ENCODE measurements around the gene NHS. TPM values are rescaled to one million over a fixed set of nuclear protein-coding genes. Genes with fewer than 3 reads are reported as not detected.

NHS gene
- total RNA-seq, 1 donor from 2014 or later: 6.6 TPM

DNA sequence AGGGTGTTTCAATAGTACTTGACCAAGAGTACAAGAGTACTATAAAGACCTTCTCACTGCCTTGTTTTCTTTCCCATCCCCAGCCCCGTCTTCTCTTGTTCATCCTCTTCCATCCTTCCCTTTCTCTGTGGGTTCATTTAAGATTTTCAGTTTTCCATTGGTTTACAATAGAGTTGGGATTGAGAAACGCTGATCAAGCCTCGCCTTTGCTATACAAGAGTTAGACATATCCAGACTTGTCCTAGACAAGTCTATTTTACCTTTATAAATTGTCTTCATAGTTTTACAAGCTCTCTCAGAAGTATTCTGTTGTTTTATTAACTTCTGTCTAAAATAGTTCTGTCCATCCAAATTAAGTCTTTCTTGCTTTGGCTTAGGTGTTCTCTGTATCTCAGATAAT is 332.7 kb downstream of the NHS start:
- Histone ChIP-seq H3K79me2 (ENCODE audit: insufficient read depth, low read length) (no peaks in the 10 kb centered on the region), H3K4me1 (ENCODE audit: insufficient read depth, low read length) (no peaks in the 10 kb centered on the region), H3K4me2 (ENCODE audit: low read length) (no peak overlapping the region), H3K36me3 (ENCODE audit: insufficient read depth, low read length) (no peaks in the 10 kb centered on the region), H2AFZ (ENCODE audit: low read depth, low read length) (no peak overlapping the region), H3K9ac (ENCODE audit: low read length) (no peak overlapping the region), H3K9me3 (ENCODE audit: insufficient read depth, low read depth, low read length) (no peaks in the 10 kb centered on the region), H3K27me3 (ENCODE audit: insufficient read depth, low read length) (no peaks in the 10 kb centered on the region), H4K20me1 (ENCODE audit: insufficient read depth, low read length) (no peaks in the 10 kb centered on the region), H3K27ac (ENCODE audit: low read depth, low read length) (no peak overlapping the region), H3K4me3 (ENCODE audit: insufficient read depth, low read depth, low read length) (no peak overlapping the region)
- H3K27ac Mint-ChIP-seq (ENCODE audit: unreplicated experiment): no peak overlapping the region
- DNase-seq (ENCODE audit: low read depth) (no peak), FAIRE-seq (peak; percentile 69)
- no peaks in the 10 kb centered on the region for H3K9me3 Mint-ChIP-seq (ENCODE audit: unreplicated experiment)
- no peaks in the 10 kb centered on the region for H3K27me3 Mint-ChIP-seq (ENCODE audit: low read depth, unreplicated experiment)
- H3K4me1 Mint-ChIP-seq (ENCODE audit: low read depth, unreplicated experiment): peaks cover 16% of the 10 kb centered on the region
- TF ChIP-seq EZH2 (IDR thresholded peaks at IDR 0.05; ENCODE audit: insufficient read depth, low read length): no peak
- TF ChIP-seq, protein P1, sequence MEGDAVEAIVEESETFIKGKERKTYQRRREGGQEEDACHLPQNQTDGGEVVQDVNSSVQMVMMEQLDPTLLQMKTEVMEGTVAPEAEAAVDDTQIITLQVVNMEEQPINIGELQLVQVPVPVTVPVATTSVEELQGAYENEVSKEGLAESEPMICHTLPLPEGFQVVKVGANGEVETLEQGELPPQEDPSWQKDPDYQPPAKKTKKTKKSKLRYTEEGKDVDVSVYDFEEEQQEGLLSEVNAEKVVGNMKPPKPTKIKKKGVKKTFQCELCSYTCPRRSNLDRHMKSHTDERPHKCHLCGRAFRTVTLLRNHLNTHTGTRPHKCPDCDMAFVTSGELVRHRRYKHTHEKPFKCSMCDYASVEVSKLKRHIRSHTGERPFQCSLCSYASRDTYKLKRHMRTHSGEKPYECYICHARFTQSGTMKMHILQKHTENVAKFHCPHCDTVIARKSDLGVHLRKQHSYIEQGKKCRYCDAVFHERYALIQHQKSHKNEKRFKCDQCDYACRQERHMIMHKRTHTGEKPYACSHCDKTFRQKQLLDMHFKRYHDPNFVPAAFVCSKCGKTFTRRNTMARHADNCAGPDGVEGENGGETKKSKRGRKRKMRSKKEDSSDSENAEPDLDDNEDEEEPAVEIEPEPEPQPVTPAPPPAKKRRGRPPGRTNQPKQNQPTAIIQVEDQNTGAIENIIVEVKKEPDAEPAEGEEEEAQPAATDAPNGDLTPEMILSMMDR (IDR thresholded peaks at IDR 0.05; ENCODE audit: insufficient read depth, low read depth, low read length): no peak
- no peaks in the 10 kb centered on the region for H3K36me3 Mint-ChIP-seq (ENCODE audit: low read depth, unreplicated experiment)
- no peak overlapping the region for H3K4me3 Mint-ChIP-seq (ENCODE audit: unreplicated experiment)

DNA sequence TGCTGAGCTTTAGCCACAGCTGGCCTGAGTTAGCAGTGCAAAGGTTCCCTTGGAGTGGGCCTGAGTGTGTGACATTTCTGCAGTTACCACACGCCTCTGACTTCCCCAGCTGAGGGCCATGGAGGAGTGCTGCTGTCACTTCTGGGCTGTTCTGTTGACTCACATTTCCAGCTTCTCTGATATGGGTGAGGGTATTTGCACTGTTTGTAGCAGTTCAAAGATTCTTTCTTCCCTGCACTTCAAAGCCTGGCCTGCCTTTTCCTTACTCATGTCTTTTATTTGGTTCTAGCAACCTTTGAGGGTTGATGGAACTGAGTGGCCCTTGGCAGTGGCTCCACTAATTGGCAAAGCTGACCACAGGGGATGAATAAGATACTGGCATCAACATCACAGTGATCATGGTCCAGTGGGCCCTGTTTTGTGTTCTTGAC is 335.9 kb downstream of the NHS start:
- no peak overlapping the region for H2AFZ ChIP-seq (ENCODE audit: low read depth, low read length)
- no peak overlapping the region for H3K27ac Mint-ChIP-seq (ENCODE audit: unreplicated experiment)
- no peaks in the 10 kb centered on the region for H3K36me3 ChIP-seq (ENCODE audit: insufficient read depth, low read length)
- no peak for TF ChIP-seq EZH2 (IDR thresholded peaks at IDR 0.05; ENCODE audit: insufficient read depth, low read length)
- TF ChIP-seq, protein P1 (IDR thresholded peaks at IDR 0.05; ENCODE audit: insufficient read depth, low read depth, low read length): no peak
- H3K27me3 Mint-ChIP-seq (ENCODE audit: low read depth, unreplicated experiment): no peaks in the 10 kb centered on the region
- peak; percentile 9 for DNase-seq (ENCODE audit: low read depth)
- no peak overlapping the region for H3K4me3 Mint-ChIP-seq (ENCODE audit: unreplicated experiment)
- no peak overlapping the region for H3K4me2 ChIP-seq (ENCODE audit: low read length)
- H3K4me1 Mint-ChIP-seq (ENCODE audit: low read depth, unreplicated experiment): peaks cover 16% of the 10 kb centered on the region
- H3K4me1 ChIP-seq (ENCODE audit: insufficient read depth, low read length): no peaks in the 10 kb centered on the region
- H3K36me3 Mint-ChIP-seq (ENCODE audit: low read depth, unreplicated experiment): no peaks in the 10 kb centered on the region
- no peak overlapping the region for H3K27ac ChIP-seq (ENCODE audit: low read depth, low read length)
- FAIRE-seq: peak; percentile 63
- H3K79me2 ChIP-seq (ENCODE audit: insufficient read depth, low read length): no peaks in the 10 kb centered on the region
- no peaks in the 10 kb centered on the region for H4K20me1 ChIP-seq (ENCODE audit: insufficient read depth, low read length)
- H3K9me3 ChIP-seq (ENCODE audit: insufficient read depth, low read depth, low read length): no peaks in the 10 kb centered on the region
- H3K9ac ChIP-seq (ENCODE audit: low read length): no peak overlapping the region
- no peak overlapping the region for H3K4me3 ChIP-seq (ENCODE audit: insufficient read depth, low read depth, low read length)
- H3K9me3 Mint-ChIP-seq (ENCODE audit: unreplicated experiment): no peaks in the 10 kb centered on the region
- no peaks in the 10 kb centered on the region for H3K27me3 ChIP-seq (ENCODE audit: insufficient read depth, low read length)

DNA sequence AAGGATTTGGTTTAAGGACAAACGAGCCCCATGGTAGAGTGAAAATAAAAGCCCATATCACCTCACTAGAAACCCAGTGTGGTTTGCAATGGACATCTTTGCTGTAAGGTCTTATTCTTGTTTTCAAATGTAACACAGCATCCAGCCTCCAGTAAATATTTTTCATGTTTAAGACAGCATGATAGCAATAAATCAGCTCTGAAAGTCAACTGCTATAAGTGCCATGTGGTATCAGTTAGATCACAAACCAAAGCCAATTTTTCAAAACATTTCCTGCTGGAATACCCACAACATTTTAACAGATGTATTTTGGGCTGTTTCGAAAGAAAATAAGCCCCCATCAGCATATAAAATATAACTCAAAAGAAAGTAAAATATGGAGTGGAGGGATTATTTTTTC is 338.3 kb downstream of the NHS start:
- no peaks in the 10 kb centered on the region for H3K79me2 ChIP-seq (ENCODE audit: insufficient read depth, low read length)
- H3K9me3 ChIP-seq (ENCODE audit: insufficient read depth, low read depth, low read length): no peaks in the 10 kb centered on the region
- H3K27me3 ChIP-seq (ENCODE audit: insufficient read depth, low read length): no peaks in the 10 kb centered on the region
- no peak overlapping the region for H3K4me2 ChIP-seq (ENCODE audit: low read length)
- H2AFZ ChIP-seq (ENCODE audit: low read depth, low read length): no peak overlapping the region
- no peak overlapping the region for H3K27ac ChIP-seq (ENCODE audit: low read depth, low read length)
- Mint-ChIP-seq H3K36me3 (ENCODE audit: low read depth, unreplicated experiment) (no peaks in the 10 kb centered on the region), H3K4me3 (ENCODE audit: unreplicated experiment) (no peak overlapping the region), H3K9me3 (ENCODE audit: unreplicated experiment) (no peaks in the 10 kb centered on the region), H3K4me1 (ENCODE audit: low read depth, unreplicated experiment) (peaks cover 5% of the 10 kb centered on the region), H3K27me3 (ENCODE audit: low read depth, unreplicated experiment) (no peaks in the 10 kb centered on the region), H3K27ac (ENCODE audit: unreplicated experiment) (no peak overlapping the region)
- no peaks in the 10 kb centered on the region for H3K36me3 ChIP-seq (ENCODE audit: insufficient read depth, low read length)
- H3K4me3 ChIP-seq (ENCODE audit: insufficient read depth, low read depth, low read length): no peak overlapping the region
- H3K4me1 ChIP-seq (ENCODE audit: insufficient read depth, low read length): no peaks in the 10 kb centered on the region
- DNase-seq (ENCODE audit: low read depth) (no peak), FAIRE-seq (no peak)
- no peak for TF ChIP-seq EZH2 (IDR thresholded peaks at IDR 0.05; ENCODE audit: insufficient read depth, low read length)
- TF ChIP-seq, protein P1 (IDR thresholded peaks at IDR 0.05; ENCODE audit: insufficient read depth, low read depth, low read length): no peak
- no peak overlapping the region for H3K9ac ChIP-seq (ENCODE audit: low read length)
- no peaks in the 10 kb centered on the region for H4K20me1 ChIP-seq (ENCODE audit: insufficient read depth, low read length)
